Cardiac muscle cell (in vitro differentiated cells and primary cell): ENCODE data around the gene TMEM25. TPM values are rescaled to one million over a fixed set of nuclear protein-coding genes. Genes with fewer than 3 reads are reported as not detected.
"Not testable (repeated sequence)": the region's sequence is repeated elsewhere in the genome, so short reads cannot be mapped to it uniquely, and the experiment has no call there.

Experiments used
- DNase-seq, 2 donors: peaks; one replicate each; pipeline versions ENCODE4 v3.0.0 to v3.0.0-alpha.2; 2010 to 2017; ENCODE audit warnings: low read depth in 1 of 2, low spot score in 1 of 2
- H3K27ac ChIP-seq: fragments of 200-600 bp; sonication (generic); 2 replicates; pipeline ENCODE4 v1.5.1; 2016
- H3K27me3 ChIP-seq: fragments of 200-600 bp; sonication (generic); 2 replicates; pipeline ENCODE4 v1.6.0; 2016; ENCODE audit warnings: control low read depth
- H3K36me3 ChIP-seq: fragments of 200-600 bp; sonication (generic); 2 replicates; pipeline ENCODE4 v1.5.1; 2016; ENCODE audit warnings: control low read depth
- H3K4me1 ChIP-seq: fragments of 200-600 bp; sonication (generic); 2 replicates; pipeline ENCODE4 v1.8.1; 2017; ENCODE audit warnings: low read depth, mild to moderate bottlenecking, mixed run types
- H3K4me3 ChIP-seq: fragments of 200-600 bp; sonication (generic); 2 replicates; pipeline ENCODE4 v1.5.1; 2016; ENCODE audit warnings: mild to moderate bottlenecking
- H3K9me3 ChIP-seq: fragments of 200-600 bp; sonication (generic); 2 replicates; pipeline ENCODE4 v1.5.1; 2017; ENCODE audit warnings: low read depth, mild to moderate bottlenecking, control low read depth
- CTCF ChIP-seq: IDR thresholded peaks from 2 replicates; pipeline ENCODE4 v1.5.1; 2012; ENCODE audit warnings: low read depth, mild to moderate bottlenecking, low read length
- polyA plus RNA-seq: library from polyadenylated mRNA; unstranded; fragments of >200 nt; fragmentation: Nextera tagmentation; extraction: Ambion mirVana; gene quantifications from 2 replicates; pipeline ENCODE4 v1.2.1, GENCODE V29; 2016
- total RNA-seq: library from RNA; depleted of rRNA; stranded (reverse); fragments of >200 nt; gene quantifications from 2 replicates; pipeline ENCODE4 v1.2.3, GENCODE V29; 2016

TMEM25 gene
- total and polyA plus RNA-seq, 2 experiments from 2014 or later, result 41.1 to 50.0 TPM

DNA sequence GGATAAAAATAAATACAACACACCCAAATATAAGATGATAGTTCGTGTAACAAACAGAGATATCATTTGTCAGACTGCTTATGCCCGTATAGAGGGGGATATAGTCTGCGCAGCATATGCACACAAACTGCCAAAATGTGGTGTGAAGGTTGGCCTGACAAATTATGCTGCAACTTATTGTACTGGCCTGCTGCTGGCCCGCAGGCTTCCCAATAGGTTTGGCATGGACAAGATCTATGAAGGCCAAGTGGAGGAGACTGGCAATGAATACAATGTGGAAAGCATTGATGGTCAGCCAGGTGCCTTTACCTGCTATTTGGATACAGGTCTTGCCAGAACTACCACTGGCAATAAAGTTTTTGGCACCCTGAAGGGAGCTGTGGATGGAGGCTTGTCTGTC is 29.8 kb downstream of the TMEM25 start:
- no peak for TF ChIP-seq CTCF
- Histone ChIP-seq H3K9me3 (no peaks in the 10 kb centered on the region), H3K4me1 (peaks cover 3% of the 10 kb centered on the region), H3K27me3 (no peaks in the 10 kb centered on the region), H3K36me3 (peaks cover 13% of the 10 kb centered on the region), H3K4me3 (no peak overlapping the region), H3K27ac (no peak overlapping the region)
- no peak for DNase-seq

GRCh38 chr11:118565051-118565450 is 34.1 kb downstream of the TMEM25 start:
- H3K27ac ChIP-seq, result no peak overlapping the region
- DNase-seq, result peak in 1 of 2 donors; percentile 44
- no peaks in the 10 kb centered on the region for H3K36me3 ChIP-seq
- TF ChIP-seq CTCF, result no peak
- peak overlapping the region; percentile 52 for H3K4me3 ChIP-seq
- no peaks in the 10 kb centered on the region for H3K27me3 ChIP-seq
- H3K9me3 ChIP-seq, result no peaks in the 10 kb centered on the region
- H3K4me1 ChIP-seq, result peaks cover 3% of the 10 kb centered on the region

- Histone ChIP-seq H3K9me3 (no peaks in the 10 kb centered on the region), H3K27ac (no peak overlapping the region), H3K4me1 (peaks cover 14% of the 10 kb centered on the region), H3K36me3 (no peaks in the 10 kb centered on the region), H3K4me3 (no peak overlapping the region), H3K27me3 (no peaks in the 10 kb centered on the region)
- TF ChIP-seq CTCF, result no peak
- DNase-seq, result no peak
These were observed 38.7 kb downstream of the TMEM25 start for GRCh38 chr11:118569670-118570069.

GRCh38 chr11:118570787-118571186 is 39.8 kb downstream of the TMEM25 start:
- Histone ChIP-seq H3K4me3 (no peak overlapping the region), H3K4me1 (peaks cover 15% of the 10 kb centered on the region), H3K27me3 (no peaks in the 10 kb centered on the region), H3K36me3 (no peaks in the 10 kb centered on the region), H3K27ac (no peak overlapping the region), H3K9me3 (no peaks in the 10 kb centered on the region)
- no peak for TF ChIP-seq CTCF
- DNase-seq, result no peak

DNA sequence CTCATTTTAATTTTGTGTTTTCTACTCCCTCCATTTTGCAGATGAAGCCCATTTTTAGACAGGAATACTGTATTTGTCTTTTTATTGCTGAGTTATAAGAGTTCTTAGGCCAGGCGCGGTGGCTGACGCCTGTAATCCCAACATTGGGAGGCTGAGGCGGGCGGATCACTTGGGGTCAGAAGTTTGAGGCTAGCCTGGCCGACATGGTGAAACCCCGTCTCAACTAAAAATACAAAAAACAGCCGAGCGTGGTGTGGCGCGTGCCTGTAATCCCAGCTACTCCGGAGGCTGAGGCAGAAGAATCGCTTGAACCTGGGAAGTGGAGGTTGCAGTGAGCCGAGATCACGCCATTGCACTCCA is 40.7 kb downstream of the TMEM25 start:
- DNase-seq, result peak in 1 of 2 donors; percentile 46
- peaks cover 15% of the 10 kb centered on the region for H3K4me1 ChIP-seq
- not testable (repeated sequence) for H3K36me3 ChIP-seq, H3K27me3 ChIP-seq, H3K9me3 ChIP-seq
- peak overlapping the region; percentile 42 for H3K27ac ChIP-seq
- H3K4me3 ChIP-seq, result peak overlapping the region; percentile 95

- Histone ChIP-seq H3K27me3 (no peaks in the 10 kb centered on the region), H3K36me3 (no peaks in the 10 kb centered on the region), H3K4me1 (peaks cover 15% of the 10 kb centered on the region), H3K27ac (peak within 1 kb of the TSS; percentile 98), H3K9me3 (no peaks in the 10 kb centered on the region), H3K4me3 (peak within 1 kb of the TSS; percentile 95)
- no peak for TF ChIP-seq CTCF
- DNase-seq, result peak; percentile 84 to 87
These were observed 41.3 kb downstream of the TMEM25 start, which contains the start of gene ARCN1 for GRCh38 chr11:118572061-118572980. Gene ARCN1 (plus strand): TSS chr11:118572409. CDS start chr11:118572548, 139 bp downstream.
